ENCODE data around the gene SLAMF8. TPM values are rescaled to one million over a fixed set of nuclear protein-coding genes. Genes with fewer than 3 reads are reported as not detected.

Gene SLAMF8
- total RNA-seq, 1 experiment from 2014 or later: not detected

- TF ChIP-seq CTCF (IDR thresholded peaks at IDR 0.05): no peak
- TF ChIP-seq RELA (CRISPR knock-in tag; IDR thresholded peaks at IDR 0.05; ENCODE audit: borderline replicate concordance): no peak
- TF ChIP-seq SOX15 (CRISPR knock-in tag; IDR thresholded peaks at IDR 0.05): no peak
- no peak for TF ChIP-seq NFE2L1 (CRISPR knock-in tag; IDR thresholded peaks at IDR 0.05)
- no peak for TF ChIP-seq CREM (CRISPR knock-in tag; IDR thresholded peaks at IDR 0.05)
- TF ChIP-seq AR (CRISPR knock-in tag; IDR thresholded peaks at IDR 0.05): no peak
- no peak for TF ChIP-seq USF1 (CRISPR knock-in tag; IDR thresholded peaks at IDR 0.05)
- no peak for TF ChIP-seq FOXP1 (CRISPR knock-in tag; IDR thresholded peaks at IDR 0.05; ENCODE audit: borderline replicate concordance)
These were observed 15.1 kb downstream of the SLAMF8 start (continued) for GRCh38 chr1:159841749-159842148.

- CTCF ChIA-PET: interaction anchor here (0.8 to 2.3 kb wide), 5 partner anchors 10 to 632 kb away, joined by 3 to 7 read pairs (median 4); no protein-coding TSS in a partner anchor
- no peaks in the 10 kb centered on the region for H3K36me3 Mint-ChIP-seq
- peaks cover 2% of the 10 kb centered on the region; the same call in 1 of the 2 replicates for H3K27me3 Mint-ChIP-seq (ENCODE audit: low read depth)
- TF ChIP-seq SMAD3 (CRISPR knock-in tag; IDR thresholded peaks at IDR 0.05; ENCODE audit: borderline replicate concordance) (no peak), E2F4 (CRISPR knock-in tag; IDR thresholded peaks at IDR 0.05; ENCODE audit: borderline replicate concordance, low read depth) (no peak), HMGXB4 (CRISPR knock-in tag; IDR thresholded peaks at IDR 0.05) (no peak), E2F1 (CRISPR knock-in tag; IDR thresholded peaks at IDR 0.05) (no peak), KAT7 (CRISPR knock-in tag; IDR thresholded peaks at IDR 0.05; ENCODE audit: borderline replicate concordance) (no peak), SOX15 (CRISPR knock-in tag; IDR thresholded peaks at IDR 0.05) (no peak), NFE2L1 (CRISPR knock-in tag; IDR thresholded peaks at IDR 0.05) (no peak), ESRRA (CRISPR knock-in tag; IDR thresholded peaks at IDR 0.05; ENCODE audit: borderline replicate concordance) (no peak), ZNF138 (CRISPR knock-in tag; conservative IDR thresholded peaks at IDR 0.05) (no peak), ZNF512 (CRISPR knock-in tag; IDR thresholded peaks at IDR 0.05; ENCODE audit: borderline replicate concordance) (no peak), CTCF (IDR thresholded peaks at IDR 0.05) (no peak), FOXJ3 (CRISPR knock-in tag; IDR thresholded peaks at IDR 0.05; ENCODE audit: borderline replicate concordance) (no peak), MYBL2 (CRISPR knock-in tag; IDR thresholded peaks at IDR 0.05) (no peak), FOXP1 (CRISPR knock-in tag; IDR thresholded peaks at IDR 0.05; ENCODE audit: borderline replicate concordance) (no peak)
These were observed 16.8 kb downstream of the SLAMF8 start for GRCh38 chr1:159843459-159843858.

More at GRCh38 chr1:159843459-159843858, 16.8 kb downstream of the SLAMF8 start:
- ATAC-seq (no peak), DNase-seq (ENCODE audit: low spot score) (no peak)
- POLR2A ChIA-PET: no interaction called here
- Mint-ChIP-seq H3K4me1 (peaks cover 6% of the 10 kb centered on the region), H3K27ac (no peak overlapping the region), H3K9me3 (no peaks in the 10 kb centered on the region), H3K4me3 (no peak overlapping the region)
